Measurements from ENCODE around the gene MAP3K9.

DNA sequence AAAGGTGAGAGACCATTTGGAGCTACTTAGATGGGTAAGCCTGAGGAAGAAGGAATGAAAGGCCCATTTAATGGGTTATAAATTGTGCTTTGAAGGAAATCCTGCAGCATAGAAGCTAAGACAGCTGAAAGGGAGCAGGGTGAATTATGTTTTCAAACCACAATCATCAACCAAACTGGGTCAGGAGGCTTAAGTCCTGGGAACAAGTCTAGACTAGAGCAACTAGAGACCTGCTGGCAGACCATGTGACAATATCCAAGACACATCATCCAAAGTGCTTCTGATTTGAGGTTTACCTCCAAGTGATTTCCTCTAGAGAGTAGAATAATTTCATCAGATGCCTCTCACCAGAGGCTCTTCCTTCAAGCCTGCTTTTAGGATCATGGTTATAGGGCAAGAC, 53.7 kb downstream of the MAP3K9 start:
- no peak for TF ChIP-seq CTCF (IDR thresholded peaks at IDR 0.05)
- no peak for TF ChIP-seq EP300 (IDR thresholded peaks at IDR 0.05)
- TF ChIP-seq POLR2A (IDR thresholded peaks at IDR 0.05), result no peak
